ENCODE results near the gene RAB11FIP2.
"Not testable (repeated sequence)": the region's sequence is repeated elsewhere in the genome, so short reads cannot be mapped to it uniquely, and the experiment has no call there.

Gene RAB11FIP2

GRCh38 chr10:118046395-118047156, at the start of gene RAB11FIP2:
RAB11FIP2 (minus strand) TSS chr10:118046941; CDS start chr10:118046163, 778 bp downstream.
- peak; percentile 93 for DNase-seq

GRCh38 chr10:118096022-118096421, 49.3 kb upstream of the RAB11FIP2 start:
- no peak for DNase-seq

GRCh38 chr10:118092209-118092608, 45.5 kb upstream of the RAB11FIP2 start:
- no peak for DNase-seq

- no peak for DNase-seq
Measured at GRCh38 chr10:118080817-118081216, 34.1 kb upstream of the RAB11FIP2 start.

GRCh38 chr10:118076705-118077104, 30.0 kb upstream of the RAB11FIP2 start:
- no peak for DNase-seq

- DNase-seq: no peak
Measured at GRCh38 chr10:118072840-118073239, 26.1 kb upstream of the RAB11FIP2 start.

GRCh38 chr10:118067389-118067788, 20.6 kb upstream of the RAB11FIP2 start:
- not testable (repeated sequence) for DNase-seq

DNA sequence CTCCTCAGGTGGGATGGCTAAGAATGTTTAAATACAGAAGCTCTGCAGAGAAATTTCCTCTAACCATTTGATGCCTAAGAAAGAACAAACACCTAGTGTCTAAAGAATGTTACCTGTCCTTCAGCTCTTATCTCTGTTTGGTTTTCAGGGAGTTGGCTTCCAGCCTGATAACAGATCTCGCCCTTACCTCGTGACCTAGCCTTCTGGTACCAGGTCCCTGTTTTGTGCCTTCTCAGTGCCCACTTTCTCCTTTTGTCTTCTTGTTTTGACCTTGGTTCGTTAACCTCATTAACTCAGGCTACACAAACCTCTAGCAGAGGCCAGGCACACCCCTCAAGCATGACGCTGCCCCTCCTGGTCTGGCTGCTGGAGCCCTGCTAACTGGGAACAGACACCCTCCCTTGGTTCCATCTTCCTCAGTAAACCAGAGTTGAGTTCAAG, 16.1 kb upstream of the RAB11FIP2 start:
- no peak for DNase-seq

- DNase-seq: no peak
Measured at GRCh38 chr10:118058371-118058770, 11.6 kb upstream of the RAB11FIP2 start.

DNA sequence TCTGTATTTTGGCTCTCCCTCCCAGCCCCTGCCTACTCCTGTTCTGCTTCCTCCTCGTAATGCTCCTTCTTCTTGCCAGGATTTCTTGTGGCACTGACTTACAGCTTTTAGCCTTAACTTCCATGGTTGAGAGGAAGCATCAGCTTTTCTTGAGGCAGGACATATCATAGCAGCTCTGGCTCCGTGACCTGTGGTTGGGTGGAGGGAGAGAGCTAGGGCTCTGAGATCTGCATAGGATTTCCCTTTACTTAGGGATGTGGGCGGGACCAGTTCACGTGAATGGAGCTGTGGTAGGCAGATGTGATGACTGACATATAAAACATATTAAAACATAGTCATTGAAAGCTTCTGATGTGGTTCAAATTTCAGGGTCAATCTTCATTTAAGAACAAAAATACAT, 10.6 kb upstream of the RAB11FIP2 start:
- DNase-seq: no peak

DNA sequence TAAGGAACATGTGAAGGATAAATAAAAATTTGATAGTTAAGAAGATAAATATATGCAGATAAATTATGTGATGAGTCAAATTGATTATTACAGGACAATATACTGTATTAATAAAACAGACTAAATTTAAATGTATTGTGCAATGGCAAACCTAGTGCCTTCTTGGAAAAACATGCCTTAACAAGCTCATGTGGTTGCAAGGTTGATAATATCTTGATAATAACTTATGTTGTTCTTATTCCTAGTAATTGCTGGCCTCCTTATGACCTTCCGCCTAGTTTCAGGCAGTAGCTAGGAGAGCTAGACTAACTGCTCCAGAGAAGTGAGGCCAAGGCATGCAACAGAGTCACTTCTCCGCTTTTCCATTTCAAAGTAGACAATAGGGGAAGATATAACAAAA, 7.6 kb upstream of the RAB11FIP2 start:
- no peak for DNase-seq

GRCh38 chr10:118052816-118053215, 6.1 kb upstream of the RAB11FIP2 start:
- DNase-seq: no peak

GRCh38 chr10:118047880-118048279, 1.1 kb upstream of the RAB11FIP2 start:
- DNase-seq: no peak

DNA sequence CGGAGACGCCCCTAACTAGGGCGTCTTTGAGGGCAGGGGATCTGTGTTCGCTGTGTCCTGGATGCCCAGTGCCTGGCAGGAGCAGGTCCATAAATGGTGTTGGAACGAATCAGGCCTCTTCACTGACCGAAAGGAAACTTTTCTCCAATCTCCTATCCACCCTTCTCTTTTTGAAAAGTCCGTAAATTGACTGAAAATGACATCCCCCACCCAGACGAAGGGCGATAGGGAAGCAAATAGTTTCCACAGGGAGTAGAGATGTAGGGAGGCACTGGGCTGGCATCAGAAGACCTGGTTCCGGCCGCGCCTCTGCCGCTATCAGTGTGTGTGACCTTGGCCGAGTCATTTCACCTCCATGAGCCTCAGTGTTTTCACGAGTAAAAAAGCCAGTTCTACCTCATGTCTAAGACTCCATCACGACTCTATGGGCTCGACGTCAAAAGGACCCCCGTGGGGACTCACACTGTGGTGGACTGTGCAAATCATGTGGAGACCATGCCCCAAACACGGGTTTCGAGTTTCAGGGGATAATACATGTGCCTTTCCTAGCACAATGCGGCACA, 497 bp upstream of the RAB11FIP2 start:
- DNase-seq: no peak

- DNase-seq: peak; percentile 16
Measured at GRCh38 chr10:118045837-118046394, 825 bp downstream of the RAB11FIP2 start.

DNA sequence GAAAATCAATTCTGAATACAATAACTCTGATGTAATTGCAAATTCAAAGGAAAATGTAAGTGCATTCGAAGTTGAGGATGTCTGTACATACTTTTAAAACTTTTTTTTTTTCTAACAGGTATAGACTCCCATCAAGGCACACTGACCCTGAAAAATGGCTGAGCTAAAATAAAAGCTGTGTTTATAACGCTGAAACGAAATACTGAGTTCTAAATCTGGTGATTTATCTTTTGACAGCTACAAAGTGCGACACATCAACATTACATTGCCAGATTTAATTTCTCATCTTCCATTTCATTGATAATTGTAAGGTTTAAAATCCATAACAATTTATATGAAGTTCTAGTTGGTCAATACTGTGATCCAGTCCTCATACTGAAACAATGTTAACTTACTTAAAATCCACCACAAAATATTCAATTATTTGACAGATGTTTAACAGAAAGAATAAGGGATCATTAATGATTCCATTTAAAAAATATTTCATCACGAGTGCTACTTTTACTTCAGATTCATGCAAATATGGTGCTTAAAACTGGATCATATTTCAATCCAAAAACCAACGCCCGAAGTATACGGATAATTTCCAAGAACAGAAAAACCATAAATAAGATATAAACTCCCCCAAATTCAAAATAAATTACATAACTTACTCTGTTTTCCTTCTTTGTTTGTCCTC, 1.4 kb downstream of the RAB11FIP2 start:
- no peak for DNase-seq

GRCh38 chr10:118042827-118043242, 3.9 kb downstream of the RAB11FIP2 start:
- no peak for DNase-seq

- DNase-seq: no peak
Measured at GRCh38 chr10:118042336-118042735, 4.4 kb downstream of the RAB11FIP2 start.

DNA sequence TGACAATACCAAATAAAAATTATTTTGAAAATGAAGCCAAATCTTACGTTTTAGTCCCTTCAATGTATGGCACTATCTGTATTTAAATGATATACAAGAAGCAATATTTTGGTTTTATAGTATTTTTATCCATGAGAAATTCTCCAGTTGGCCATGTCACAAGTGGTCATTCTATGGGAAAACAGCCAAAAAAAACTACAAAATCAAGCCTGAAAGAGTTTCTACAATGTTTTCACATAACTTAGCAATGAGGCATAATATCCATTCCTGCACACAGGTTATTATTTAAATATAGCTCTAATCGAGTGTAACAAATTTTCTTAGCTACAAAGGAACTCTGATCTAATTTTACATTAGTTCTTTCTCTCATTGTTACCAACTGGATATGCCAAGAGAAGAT, 5.4 kb downstream of the RAB11FIP2 start:
- no peak for DNase-seq

GRCh38 chr10:118036281-118036875, 10.4 kb downstream of the RAB11FIP2 start:
- no peak for DNase-seq

GRCh38 chr10:118035354-118036005, 11.3 kb downstream of the RAB11FIP2 start:
- no peak for DNase-seq

GRCh38 chr10:118034791-118035261, 11.9 kb downstream of the RAB11FIP2 start:
- no peak for DNase-seq

- no peak for DNase-seq
Measured at GRCh38 chr10:118033905-118034304, 12.8 kb downstream of the RAB11FIP2 start.

Measured in CD4-positive, alpha-beta T cell treated with Interleukin-4 for 4 hours (primary cell).